HG02588 (cell line): ENCODE results near the gene CTXND2.
"Not testable (repeated sequence)": the region's sequence is repeated elsewhere in the genome, so short reads cannot be mapped to it uniquely, and the experiment has no call there.

Experiments
- ATAC-seq: cut with Tn5 transposase; IDR thresholded peaks from one replicate; pipeline ENCODE4 v1.9.1; 2021; ENCODE audit warnings: mild to moderate bottlenecking, moderate library complexity; ENCODE audit not compliant: unreplicated experiment

CTXND2 gene

GRCh38 chr1:150887018-150887417 lies at the start of gene CTXND2:
TSS of gene CTXND2 (plus strand) at chr1:150887136. CDS start at chr1:150912315, 25,179 bp downstream.
- ATAC-seq = no peak

DNA sequence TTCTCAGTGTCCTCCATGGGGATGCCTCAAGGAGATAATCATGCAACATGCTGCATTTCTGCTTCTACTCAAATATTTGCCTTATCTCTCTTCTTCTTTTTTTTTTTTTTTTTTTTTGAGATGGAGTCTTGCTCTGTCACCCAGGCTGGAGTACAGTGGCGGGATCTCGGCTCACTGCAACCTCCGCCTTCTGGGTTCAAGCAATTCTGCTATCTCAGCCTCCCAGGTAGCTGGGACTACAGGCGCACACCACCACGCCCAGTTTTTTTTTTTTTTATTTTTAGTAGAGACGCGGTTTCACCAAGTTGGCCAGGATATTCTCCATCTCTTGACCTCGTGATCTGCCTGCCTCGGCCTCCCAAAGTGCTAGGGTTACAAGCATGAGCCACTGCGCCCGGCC lies 46.1 kb upstream of the CTXND2 start:
- not testable (repeated sequence) for ATAC-seq

DNA sequence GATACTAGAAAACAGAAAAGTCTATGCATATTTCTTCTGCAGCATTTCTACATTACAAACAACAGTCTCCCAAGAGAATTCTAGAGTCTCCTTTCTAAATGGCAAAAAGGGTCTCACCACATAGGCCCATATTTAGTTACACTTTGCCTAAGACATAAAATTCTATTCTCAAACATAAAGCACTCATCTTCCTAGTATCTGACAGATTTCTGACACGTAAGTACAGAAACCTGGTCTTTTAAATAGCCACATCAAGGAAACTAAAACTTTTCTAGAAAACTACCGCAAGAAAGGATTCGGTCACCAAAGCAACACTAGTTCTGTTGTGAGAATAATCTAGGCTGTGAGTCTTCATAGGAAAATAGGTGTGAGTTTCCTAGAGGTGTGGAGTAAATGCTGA lies 45.3 kb upstream of the CTXND2 start:
- ATAC-seq = no peak

GRCh38 chr1:150842343-150842742 lies 44.6 kb upstream of the CTXND2 start:
- no peak for ATAC-seq

- no peak for ATAC-seq
Observed at GRCh38 chr1:150842964-150843363, 44.0 kb upstream of the CTXND2 start.

DNA sequence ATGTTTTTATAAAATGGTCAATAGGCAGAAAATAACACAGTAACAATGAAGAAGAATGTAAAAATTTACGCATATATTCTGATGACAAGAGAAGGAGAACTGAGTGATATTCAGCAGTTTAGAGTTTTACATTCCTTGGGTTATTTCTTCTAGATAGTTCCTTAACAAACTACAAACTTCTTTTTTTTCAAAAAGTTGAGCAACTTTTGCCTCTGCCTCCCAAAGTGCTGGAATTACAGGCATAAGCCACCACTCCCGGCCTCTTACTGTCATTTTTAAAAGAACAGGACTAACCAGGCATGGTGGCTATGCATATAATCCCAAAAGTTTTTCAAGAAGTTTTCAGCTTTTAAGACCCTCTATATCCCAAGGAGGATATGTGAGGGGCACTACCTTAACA lies 43.5 kb upstream of the CTXND2 start:
- no peak for ATAC-seq

- ATAC-seq = no peak
Observed at GRCh38 chr1:150846473-150847146, 40.3 kb upstream of the CTXND2 start.

DNA sequence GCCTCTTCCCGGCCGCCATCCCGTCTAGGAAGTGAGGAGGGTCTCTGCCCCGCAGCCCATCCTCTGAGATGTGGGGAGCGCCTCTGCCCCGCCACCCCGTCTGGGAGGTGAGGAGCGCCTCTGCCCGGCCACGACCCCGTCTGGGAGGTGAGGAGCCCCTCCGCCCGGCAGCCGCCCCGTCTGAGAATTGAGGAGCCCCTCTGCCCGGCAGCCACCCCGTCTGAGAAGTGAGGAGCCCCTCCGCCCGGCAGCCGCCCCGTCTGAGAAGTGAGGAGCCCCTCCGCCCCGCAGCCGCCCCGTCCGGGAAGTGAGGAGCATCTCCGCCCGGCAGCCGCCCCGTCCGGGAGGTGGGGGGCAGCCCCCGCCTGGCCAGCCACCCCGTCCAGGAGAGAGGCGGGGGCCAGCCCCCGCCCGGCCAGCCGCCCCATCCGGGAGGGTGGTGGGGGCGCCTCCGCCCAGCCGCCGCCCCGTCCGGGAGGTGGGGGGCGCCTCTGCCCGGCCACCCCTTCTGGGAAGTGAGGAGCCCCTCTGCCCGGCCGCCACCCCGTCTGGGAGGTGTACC lies 36.1 kb upstream of the CTXND2 start:
- not testable (repeated sequence) for ATAC-seq

- ATAC-seq = not testable (repeated sequence)
Observed at GRCh38 chr1:150852734-150853133, 34.2 kb upstream of the CTXND2 start.

DNA sequence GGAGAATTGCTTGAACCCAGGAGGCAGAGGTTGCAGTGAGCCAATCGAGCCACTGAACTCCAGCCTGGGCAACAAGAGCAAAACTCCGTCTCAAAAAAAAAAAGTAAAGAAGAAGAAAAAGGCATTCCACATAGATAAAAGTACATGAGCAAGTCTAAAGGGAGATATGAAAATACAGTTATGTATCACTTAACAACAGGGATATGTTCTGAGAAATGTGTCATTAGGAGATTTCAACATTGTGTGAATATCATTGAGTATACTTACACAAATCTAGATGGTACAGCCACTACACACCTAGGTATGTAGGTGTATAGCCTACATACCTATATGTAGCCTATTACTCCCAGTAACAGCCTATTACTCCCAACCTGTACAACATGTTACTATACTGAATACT lies 23.2 kb upstream of the CTXND2 start:
- no peak for ATAC-seq

GRCh38 chr1:150864200-150864599 lies 22.7 kb upstream of the CTXND2 start:
- ATAC-seq = not testable (repeated sequence)

DNA sequence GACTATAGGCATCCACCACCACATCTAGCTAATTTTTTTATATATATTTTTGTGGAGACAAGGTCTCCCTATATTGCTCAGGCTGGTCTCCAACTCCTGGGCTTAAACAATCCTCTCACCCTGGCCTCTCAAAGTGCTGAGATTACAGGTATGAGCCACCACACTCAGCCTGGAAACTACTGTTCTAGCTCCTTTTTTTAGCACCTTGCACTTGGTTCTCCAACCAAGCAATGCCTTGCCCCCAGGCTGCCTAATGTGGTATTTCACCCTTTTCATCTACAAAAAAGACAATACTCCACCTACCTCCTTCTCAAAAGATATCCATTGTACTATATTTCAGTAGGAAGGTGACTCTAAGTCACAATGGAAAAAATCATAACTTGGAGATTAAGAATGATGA lies 17.3 kb upstream of the CTXND2 start:
- no peak for ATAC-seq

DNA sequence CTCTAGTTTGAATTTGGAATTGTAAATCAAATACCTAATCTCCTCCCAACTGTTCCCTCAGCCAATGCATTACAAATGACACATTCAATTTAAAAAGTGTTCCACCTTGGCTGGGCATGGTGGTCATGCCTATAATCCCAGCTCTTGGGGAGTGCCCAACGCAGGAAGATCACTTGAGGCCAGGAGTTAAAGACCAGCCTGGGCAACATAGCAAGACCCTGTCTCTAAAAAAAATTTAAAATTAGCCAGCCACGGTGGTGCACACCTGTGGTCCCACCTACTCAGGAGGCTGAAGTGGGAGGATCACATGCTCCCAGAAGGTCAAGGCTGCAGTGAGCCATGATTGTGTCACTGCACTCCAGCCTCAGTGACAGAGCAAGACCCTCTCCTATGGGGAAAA lies 14.4 kb upstream of the CTXND2 start:
- ATAC-seq = no peak

DNA sequence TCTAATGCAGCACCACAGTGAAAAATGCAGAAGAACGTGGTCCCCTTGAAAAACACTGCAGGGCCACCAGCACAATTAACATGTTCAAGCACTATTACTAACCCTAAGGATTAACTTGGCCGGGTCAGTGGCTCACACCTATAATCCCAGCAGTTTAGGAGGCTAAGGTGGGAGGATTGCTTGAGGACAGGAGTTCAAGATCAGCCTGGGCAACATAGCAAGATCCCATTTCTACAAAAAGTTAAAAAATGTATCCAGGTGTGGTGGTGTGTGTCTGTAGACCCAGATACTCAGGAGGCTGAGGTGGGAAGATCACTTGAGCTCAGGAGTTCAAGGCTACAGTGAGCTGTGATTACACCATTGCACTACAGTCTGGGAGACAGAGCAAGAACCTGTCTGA lies 13.4 kb upstream of the CTXND2 start:
- ATAC-seq = no peak

- ATAC-seq = no peak
Observed at GRCh38 chr1:150874455-150875196, 12.3 kb upstream of the CTXND2 start.

DNA sequence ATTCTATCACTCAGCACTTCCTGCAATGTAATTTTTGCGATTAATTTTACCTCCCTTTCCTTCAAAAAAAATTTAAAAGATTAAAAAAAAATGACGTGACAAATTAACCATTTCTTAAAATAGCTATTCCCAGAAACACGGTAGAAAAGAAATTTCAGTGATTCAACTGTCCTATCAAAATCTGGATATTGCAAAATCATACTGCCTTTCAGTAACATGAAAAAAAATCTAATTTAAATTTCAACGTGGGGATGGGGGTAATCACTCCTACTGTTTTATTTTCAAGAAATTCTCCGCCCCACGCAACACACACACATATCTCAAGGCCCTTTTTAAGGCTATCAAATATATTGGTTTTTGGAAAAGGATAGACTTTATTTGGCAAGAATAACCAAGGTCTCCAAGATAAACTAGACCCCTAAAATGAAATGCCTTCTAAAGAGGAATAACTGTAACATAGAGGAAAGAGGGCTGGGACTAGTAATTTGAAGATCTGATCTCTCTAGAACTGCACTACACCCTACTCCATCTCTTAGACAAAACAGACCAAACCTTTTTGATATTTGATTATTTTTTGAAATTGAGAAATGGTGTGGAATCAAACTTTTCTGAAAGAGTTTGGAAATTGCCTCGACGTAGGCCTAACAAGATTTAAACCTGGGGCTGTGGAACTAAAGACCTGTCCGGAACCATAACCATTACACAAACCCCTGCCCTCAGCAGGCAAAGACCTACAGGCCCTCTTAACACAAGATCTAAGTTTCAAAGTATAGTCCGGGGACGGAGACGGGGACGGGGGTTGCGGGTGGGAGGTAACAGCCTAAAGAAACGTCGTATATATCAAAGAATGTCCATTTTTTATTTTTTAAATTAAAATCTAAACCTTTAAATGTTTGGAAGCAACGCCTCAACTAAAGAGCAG lies 11.5 kb upstream of the CTXND2 start:
- ATAC-seq = no peak

- peak; percentile 21 for ATAC-seq
Observed at GRCh38 chr1:150876119-150876454, 10.8 kb upstream of the CTXND2 start.

DNA sequence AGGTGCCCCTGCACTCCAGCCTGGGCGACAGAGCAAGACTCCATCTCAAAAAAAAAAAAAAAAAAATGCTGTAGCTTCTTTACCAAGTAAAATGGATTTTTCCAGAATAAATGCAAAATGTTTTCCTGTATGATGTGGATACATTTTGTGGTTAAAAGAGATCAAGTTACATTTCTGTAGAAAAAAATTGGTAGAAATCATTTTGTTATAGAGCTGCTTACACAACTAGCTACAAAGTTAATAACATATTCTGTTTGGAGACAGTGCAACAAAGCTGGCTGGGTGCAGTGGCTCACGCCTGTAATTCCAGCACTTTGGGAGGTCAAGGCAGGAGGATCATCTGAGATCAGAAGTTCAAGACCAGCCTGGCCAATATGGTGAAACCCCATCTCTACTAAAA lies 8.0 kb upstream of the CTXND2 start:
- not testable (repeated sequence) for ATAC-seq

DNA sequence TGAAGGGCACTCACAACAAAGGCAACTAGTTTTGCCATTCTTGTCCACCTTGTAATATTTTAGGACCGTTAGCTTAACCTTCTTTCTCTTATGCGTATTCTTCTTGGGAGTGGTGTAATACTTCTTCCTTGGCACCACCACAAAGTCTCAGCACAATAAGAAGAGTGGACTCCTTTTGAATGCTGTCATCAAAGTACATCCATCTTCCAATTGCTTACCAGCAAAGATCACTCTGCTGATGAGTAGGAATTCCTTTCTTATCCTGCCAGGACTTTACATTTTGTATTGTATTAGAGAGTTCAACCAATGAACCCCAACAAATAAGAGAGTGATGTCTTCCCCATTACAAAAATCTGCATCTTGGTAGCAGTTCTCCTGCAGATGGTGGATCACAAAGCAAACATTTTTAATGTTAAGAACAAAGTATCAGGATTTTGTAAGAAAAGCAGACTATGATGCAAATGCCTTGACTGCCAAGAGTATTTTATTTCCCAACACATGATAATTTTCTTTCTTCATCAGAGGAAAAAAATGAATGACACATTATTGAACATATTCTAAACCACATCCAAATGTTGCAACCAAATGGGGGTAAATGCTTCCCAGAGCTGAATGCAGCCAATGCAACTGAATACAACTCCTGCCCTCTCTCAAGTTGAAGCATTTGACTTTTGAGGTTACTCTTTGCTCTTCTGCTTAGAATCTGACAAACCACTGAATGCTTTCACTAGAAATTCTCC lies 5.4 kb upstream of the CTXND2 start:
- no peak for ATAC-seq

- not testable (repeated sequence) for ATAC-seq
Observed at GRCh38 chr1:150883121-150883520, 3.8 kb upstream of the CTXND2 start.

DNA sequence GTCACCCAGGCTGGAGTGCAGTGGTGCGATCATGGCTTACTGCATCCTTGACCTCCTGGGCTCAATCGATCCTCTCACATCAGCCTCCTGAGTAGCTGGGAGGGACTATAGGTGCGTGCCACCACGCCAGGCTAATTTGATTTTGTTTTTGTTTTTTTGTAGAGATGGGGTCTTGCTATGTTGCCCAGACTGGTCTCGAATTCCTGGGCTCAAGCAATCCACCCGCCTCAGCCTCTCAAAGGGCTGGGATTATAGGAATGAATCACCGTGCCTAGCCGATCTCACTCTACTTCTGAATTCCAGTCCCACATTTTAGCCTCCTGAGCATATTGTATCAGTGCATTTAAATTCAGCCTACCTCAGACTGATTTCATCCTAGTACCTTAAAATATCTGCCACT lies 1.8 kb downstream of the CTXND2 start:
- no peak for ATAC-seq
